GM12891 (cell line): ENCODE measurements around the gene LRRC59.

Source experiments
- POLR2A ChIP-seq: IDR thresholded peaks from 2 replicates; pipeline ENCODE4 v1.6.1; 2011; ENCODE audit warnings: low read depth, low read length, control low read depth
- POLR2AphosphoS5 ChIP-seq: IDR thresholded peaks from 2 replicates; pipeline ENCODE4 v1.6.1; 2011; ENCODE audit warnings: low read depth, low read length, control low read depth
- SPI1 ChIP-seq: IDR thresholded peaks from 2 replicates; pipeline ENCODE4 v1.6.1; 2011; ENCODE audit warnings: low read depth, low read length, control low read depth
- TAF1 ChIP-seq: IDR thresholded peaks from 2 replicates; pipeline ENCODE4 v1.6.1; 2011; ENCODE audit warnings: low read depth, low read length, control low read depth

DNA sequence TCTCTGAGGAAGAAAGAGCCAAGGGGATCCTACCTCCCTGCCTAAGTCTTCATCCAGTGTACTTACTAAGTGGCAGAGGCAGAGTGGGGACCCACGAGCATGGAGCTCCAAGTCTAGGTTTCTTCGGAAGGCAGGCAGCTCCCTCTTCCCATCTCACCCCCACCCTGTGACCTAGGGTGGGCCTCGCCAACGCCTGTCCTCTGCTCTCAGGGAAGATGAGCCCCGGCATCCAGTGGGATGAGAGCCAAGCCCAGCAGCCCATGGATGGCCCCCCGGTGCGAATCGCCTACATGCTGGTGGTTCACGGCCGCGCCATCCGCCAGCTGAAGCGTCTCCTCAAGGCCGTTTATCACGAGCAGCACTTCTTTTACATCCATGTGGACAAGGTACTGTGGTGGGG lies 43.1 kb downstream of the LRRC59 start:
- TF ChIP-seq POLR2AphosphoS5 (no peak), SPI1 (no peak), POLR2A (no peak), TAF1 (no peak)
